ENCODE data around the gene NUAK2.

Gene NUAK2

DNA sequence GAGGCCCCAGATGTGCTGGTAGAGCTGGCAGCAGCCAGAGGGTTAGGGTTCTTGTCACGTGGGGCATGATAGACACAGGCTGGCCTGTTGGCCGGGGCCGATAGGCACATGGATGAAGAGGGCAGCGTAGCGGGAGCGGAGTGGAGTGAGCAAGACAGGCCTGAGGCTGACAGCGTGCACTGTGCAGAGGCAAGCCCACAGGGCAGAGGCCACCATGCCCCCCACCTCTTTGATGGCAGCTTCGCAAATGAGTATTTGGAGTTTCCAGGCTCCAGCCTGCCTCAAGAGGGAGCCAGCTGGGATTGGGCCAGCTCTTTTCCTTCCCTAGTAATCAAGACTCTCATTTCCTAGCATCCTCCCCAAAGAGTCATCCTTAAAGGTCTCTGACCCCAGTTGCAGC, 50.3 kb downstream of the NUAK2 start:
- DNase-seq (ENCODE audit: low read depth) = no peak
- H3K4me3 ChIP-seq (ENCODE audit: low read length) = no peak overlapping the region
- TF ChIP-seq, protein P1, sequence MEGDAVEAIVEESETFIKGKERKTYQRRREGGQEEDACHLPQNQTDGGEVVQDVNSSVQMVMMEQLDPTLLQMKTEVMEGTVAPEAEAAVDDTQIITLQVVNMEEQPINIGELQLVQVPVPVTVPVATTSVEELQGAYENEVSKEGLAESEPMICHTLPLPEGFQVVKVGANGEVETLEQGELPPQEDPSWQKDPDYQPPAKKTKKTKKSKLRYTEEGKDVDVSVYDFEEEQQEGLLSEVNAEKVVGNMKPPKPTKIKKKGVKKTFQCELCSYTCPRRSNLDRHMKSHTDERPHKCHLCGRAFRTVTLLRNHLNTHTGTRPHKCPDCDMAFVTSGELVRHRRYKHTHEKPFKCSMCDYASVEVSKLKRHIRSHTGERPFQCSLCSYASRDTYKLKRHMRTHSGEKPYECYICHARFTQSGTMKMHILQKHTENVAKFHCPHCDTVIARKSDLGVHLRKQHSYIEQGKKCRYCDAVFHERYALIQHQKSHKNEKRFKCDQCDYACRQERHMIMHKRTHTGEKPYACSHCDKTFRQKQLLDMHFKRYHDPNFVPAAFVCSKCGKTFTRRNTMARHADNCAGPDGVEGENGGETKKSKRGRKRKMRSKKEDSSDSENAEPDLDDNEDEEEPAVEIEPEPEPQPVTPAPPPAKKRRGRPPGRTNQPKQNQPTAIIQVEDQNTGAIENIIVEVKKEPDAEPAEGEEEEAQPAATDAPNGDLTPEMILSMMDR (conservative IDR thresholded peaks at IDR 0.05; ENCODE audit: low read depth, low read length) = peak; percentile 43

DNA sequence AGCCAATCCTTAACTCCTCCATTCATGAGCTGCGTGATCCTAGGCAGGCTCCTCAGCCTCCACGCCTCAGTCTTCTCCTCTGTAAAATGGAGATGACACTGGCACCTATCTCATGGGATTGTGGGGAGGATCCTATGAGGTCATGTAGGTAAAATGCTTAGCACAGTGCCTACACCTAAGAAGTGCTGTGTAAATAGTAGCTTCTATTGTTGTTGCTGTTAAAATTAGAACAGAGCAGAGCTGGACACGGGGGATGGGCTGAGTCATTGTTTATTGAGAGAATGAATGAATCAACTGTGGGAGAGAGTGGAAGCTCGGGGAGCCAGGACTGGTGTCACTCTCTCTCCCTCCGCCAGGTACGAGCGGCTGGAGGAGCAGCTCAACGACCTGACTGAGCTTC, 50.8 kb downstream of the NUAK2 start:
- TF ChIP-seq, protein P1 (conservative IDR thresholded peaks at IDR 0.05; ENCODE audit: low read depth, low read length) = no peak
- no peak for DNase-seq (ENCODE audit: low read depth)
- no peak overlapping the region for H3K4me3 ChIP-seq (ENCODE audit: low read length)

DNA sequence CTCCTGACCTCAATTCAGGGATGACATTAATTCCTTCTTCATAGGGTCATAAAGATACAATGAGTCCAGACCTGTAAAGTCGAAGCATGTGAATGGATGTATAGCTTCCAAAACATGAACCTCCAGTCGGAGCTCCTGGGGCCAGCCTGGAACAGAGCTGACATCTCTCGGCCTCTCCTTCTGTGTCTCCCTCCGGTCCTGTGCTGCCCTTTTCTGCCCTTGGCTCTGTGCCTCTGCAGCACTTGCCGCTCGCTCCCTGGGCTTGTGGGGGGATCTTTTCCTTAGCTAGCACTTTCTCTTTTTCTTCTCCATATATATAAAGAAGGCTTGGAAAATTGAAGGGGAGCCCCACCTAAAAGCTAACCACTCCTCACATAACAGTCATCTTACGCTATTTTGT, 51.3 kb downstream of the NUAK2 start:
- DNase-seq (ENCODE audit: low read depth) = no peak
- H3K4me3 ChIP-seq (ENCODE audit: low read length) = no peak overlapping the region
- TF ChIP-seq, protein P1 (conservative IDR thresholded peaks at IDR 0.05; ENCODE audit: low read depth, low read length) = no peak

DNA sequence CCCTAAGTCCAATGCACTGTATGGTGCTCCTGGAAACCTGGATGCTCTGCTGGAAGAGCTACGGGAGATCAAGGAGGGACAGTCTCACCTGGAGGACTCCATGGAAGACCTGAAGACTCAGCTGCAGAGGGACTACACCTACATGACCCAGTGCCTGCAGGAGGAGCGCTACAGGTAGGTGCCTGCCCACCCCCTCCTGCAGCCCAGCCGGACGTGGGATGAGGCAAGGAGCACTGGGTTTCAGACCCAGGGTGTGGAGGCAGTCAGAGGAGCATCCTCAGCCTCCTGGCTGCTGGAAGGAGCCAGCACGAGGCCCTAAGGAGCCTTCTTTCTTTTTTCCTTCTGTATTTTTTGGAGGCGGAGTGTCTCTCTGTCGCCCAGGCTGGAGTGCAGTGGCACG, 51.8 kb downstream of the NUAK2 start:
- H3K4me3 ChIP-seq (ENCODE audit: low read length) = no peak overlapping the region
- TF ChIP-seq, protein P1 (conservative IDR thresholded peaks at IDR 0.05; ENCODE audit: low read depth, low read length) = no peak
- no peak for DNase-seq (ENCODE audit: low read depth)

DNA sequence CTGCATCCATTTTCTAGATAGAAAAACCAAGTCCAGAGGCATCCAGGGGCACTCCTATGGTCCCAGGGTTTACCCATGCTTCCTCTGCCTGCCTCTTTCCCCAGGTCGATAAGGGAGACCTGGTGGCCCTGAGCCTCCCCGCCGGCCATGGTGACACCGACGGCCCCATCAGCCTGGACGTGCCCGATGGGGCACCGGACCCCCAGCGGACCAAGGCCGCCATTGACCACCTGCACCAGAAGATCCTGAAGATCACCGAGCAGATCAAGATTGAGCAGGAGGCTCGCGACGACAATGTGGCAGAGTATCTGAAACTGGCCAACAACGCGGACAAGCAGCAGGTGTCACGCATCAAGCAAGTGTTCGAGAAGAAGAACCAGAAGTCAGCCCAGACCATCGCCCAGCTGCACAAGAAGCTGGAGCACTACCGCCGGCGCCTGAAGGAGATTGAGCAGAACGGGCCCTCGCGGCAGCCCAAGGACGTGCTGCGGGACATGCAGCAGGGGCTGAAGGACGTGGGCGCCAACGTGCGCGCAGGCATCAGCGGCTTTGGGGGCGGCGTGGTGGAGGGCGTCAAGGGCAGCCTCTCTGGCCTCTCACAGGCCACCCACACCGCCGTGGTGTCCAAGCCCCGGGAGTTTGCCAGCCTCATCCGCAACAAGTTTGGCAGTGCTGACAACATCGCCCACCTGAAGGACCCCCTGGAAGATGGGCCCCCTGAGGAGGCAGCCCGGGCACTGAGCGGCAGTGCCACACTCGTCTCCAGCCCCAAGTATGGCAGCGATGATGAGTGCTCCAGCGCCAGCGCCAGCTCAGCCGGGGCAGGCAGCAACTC, 52.5 kb downstream of the NUAK2 start:
- no peak overlapping the region for H3K4me3 ChIP-seq (ENCODE audit: low read length)
- TF ChIP-seq, protein P1 (conservative IDR thresholded peaks at IDR 0.05; ENCODE audit: low read depth, low read length) = no peak
- DNase-seq (ENCODE audit: low read depth) = no peak

DNA sequence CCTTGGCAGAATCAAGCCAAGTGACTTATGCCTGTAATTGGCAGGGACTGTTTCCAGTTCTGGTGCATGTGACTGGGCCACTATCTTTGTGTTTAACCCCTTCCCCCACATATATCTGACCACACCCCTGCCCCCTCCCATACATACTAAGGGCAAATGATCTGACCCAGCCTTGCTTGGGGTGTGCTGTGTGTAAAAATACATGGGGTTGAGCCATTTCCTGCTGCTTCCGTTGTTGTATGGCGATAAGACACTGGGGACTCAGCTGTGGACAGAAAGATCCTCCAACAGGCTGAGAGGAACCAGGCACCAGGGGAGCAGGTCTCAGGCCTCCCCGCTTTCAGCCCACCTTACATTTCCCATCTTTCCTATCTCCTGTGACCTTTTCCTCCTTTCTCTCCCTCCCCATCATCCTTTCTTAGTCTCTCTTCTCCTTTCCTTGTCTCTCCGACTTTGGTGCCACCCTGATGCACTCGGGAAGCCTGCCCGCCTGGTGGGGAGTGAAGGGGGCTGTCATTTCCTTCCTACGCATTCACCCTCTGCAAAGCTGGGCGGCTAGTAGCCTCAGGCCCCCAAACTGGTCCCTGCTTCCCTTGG, 54.1 kb downstream of the NUAK2 start:
- no peak overlapping the region for H3K4me3 ChIP-seq (ENCODE audit: low read length)
- TF ChIP-seq, protein P1 (conservative IDR thresholded peaks at IDR 0.05; ENCODE audit: low read depth, low read length) = no peak
- DNase-seq (ENCODE audit: low read depth) = no peak
